HepG2 (cell line): ENCODE measurements around the gene ABTB2. TPM values are rescaled to one million over a fixed set of nuclear protein-coding genes. Genes with fewer than 3 reads are reported as not detected.
A peak's percentile ranks its signal among the peaks of the same experiment; 100 is the strongest.

Experiments
- CCAR2 ChIP-seq: fragments of 200-400 bp; formaldehyde crosslinking; optimal IDR thresholded peaks from 2 replicates; pipeline ENCODE3; 2018; ENCODE audit warnings: low read depth, mild to moderate bottlenecking, low read length, moderate library complexity
- CHD2 ChIP-seq: IDR thresholded peaks from 2 replicates; pipeline ENCODE4 v1.6.1; 2011; ENCODE audit warnings: low read depth, low read length, improper control_type of control experiment
- FOXK2 ChIP-seq: fragments of 450-650 bp; IDR thresholded peaks from 2 replicates; pipeline ENCODE4 v1.6.1; 2016
- FOXO1 ChIP-seq: sonication (generic); formaldehyde crosslinking; IDR thresholded peaks from 2 replicates; pipeline ENCODE4 v1.4.0; 2020; ENCODE audit warnings: missing genetic modification reagents
- HDAC1 ChIP-seq: sonication (generic); formaldehyde crosslinking; IDR thresholded peaks from 2 replicates; pipeline ENCODE4 v1.5.1; 2020; ENCODE audit warnings: mild to moderate bottlenecking, missing genetic modification reagents
- ISL2 ChIP-seq: sonication (generic); formaldehyde crosslinking; IDR thresholded peaks from 2 replicates; pipeline ENCODE4 v1.5.0; 2020; ENCODE audit warnings: missing genetic modification reagents
- JUN ChIP-seq: sonication (generic); formaldehyde crosslinking; IDR thresholded peaks from 2 replicates; pipeline ENCODE4 v1.4.0; 2020; ENCODE audit warnings: mild to moderate bottlenecking, missing genetic modification reagents
- MED1 ChIP-seq: sonication (generic); formaldehyde crosslinking; IDR thresholded peaks from 2 replicates; pipeline ENCODE4 v1.4.0; 2020; ENCODE audit warnings: missing genetic modification reagents
- NCOR1 ChIP-seq: fragments of 200-600 bp; sonication (generic); IDR thresholded peaks from 2 replicates; pipeline ENCODE4 v1.7.0; 2017; ENCODE audit warnings: antibody characterized with exemption, low read length, borderline replicate concordance
- PHF20 ChIP-seq: sonication (generic); formaldehyde crosslinking; IDR thresholded peaks from 2 replicates; pipeline ENCODE4 v1.5.0; 2020; ENCODE audit warnings: mild to moderate bottlenecking, missing genetic modification reagents
- PHF21A ChIP-seq: sonication (generic); formaldehyde crosslinking; IDR thresholded peaks from 2 replicates; pipeline ENCODE4 v1.5.0; 2020; ENCODE audit warnings: mild to moderate bottlenecking, missing genetic modification reagents
- PITX1 ChIP-seq: sonication (generic); formaldehyde crosslinking; IDR thresholded peaks from 2 replicates; pipeline ENCODE4 v1.5.1; 2020; ENCODE audit warnings: mild to moderate bottlenecking, missing genetic modification reagents
- POLR2G ChIP-seq: fragments of 200-400 bp; formaldehyde crosslinking; IDR thresholded peaks from 2 replicates; pipeline ENCODE4 v1.6.1; 2018; ENCODE audit warnings: mild to moderate bottlenecking, low read depth, low read length, moderate library complexity
- PPARG ChIP-seq: conservative IDR thresholded peaks from 2 replicates; pipeline ENCODE4 v1.6.1; 2016; ENCODE audit warnings: missing biosample characterization, missing genetic modification reagents
- RXRB ChIP-seq: IDR thresholded peaks from 2 replicates; pipeline ENCODE4 v1.6.1; 2016; ENCODE audit warnings: borderline replicate concordance, missing genetic modification reagents, missing compliant biosample characterization
- SRSF1 ChIP-seq: fragments of 200-400 bp; formaldehyde crosslinking; optimal IDR thresholded peaks from 2 replicates; pipeline ENCODE3; 2017; ENCODE audit warnings: mild to moderate bottlenecking, low read depth, low read length, moderate library complexity
- TBX2 ChIP-seq: sonication (generic); formaldehyde crosslinking; IDR thresholded peaks from 2 replicates; pipeline ENCODE4 v1.5.0; 2020; ENCODE audit warnings: missing genetic modification reagents, mild to moderate bottlenecking, borderline replicate concordance
- TRIM22 ChIP-seq: fragments of 450-650 bp; IDR thresholded peaks from 2 replicates; pipeline ENCODE4 v1.6.1; 2017
- ZFP36L2 ChIP-seq: sonication (generic); formaldehyde crosslinking; IDR thresholded peaks from 2 replicates; pipeline ENCODE4 v1.4.0; 2020; ENCODE audit warnings: missing genetic modification reagents
- ZNF207 ChIP-seq: fragments of 450-650 bp; IDR thresholded peaks from 2 replicates; pipeline ENCODE4 v1.6.1; 2016; ENCODE audit warnings: antibody characterized with exemption, borderline replicate concordance
- ZNF317 ChIP-seq: sonication (generic); formaldehyde crosslinking; IDR thresholded peaks from 2 replicates; pipeline ENCODE4 v1.5.0; 2020; ENCODE audit warnings: mild to moderate bottlenecking, missing genetic modification reagents
- ZNF432 ChIP-seq: sonication (generic); formaldehyde crosslinking; IDR thresholded peaks from 2 replicates; pipeline ENCODE4 v1.5.0; 2020; ENCODE audit warnings: missing genetic modification reagents, mild to moderate bottlenecking, borderline replicate concordance
- ZNF570 ChIP-seq: sonication (generic); formaldehyde crosslinking; IDR thresholded peaks from 2 replicates; pipeline ENCODE4 v1.4.0; 2020; ENCODE audit warnings: mild to moderate bottlenecking, missing genetic modification reagents, borderline replicate concordance
- ZNF577 ChIP-seq: sonication (generic); formaldehyde crosslinking; IDR thresholded peaks from 2 replicates; pipeline ENCODE4 v1.4.0; 2020; ENCODE audit warnings: mild to moderate bottlenecking, low read depth, missing genetic modification reagents, borderline replicate concordance
- ZNF607 ChIP-seq: sonication (generic); formaldehyde crosslinking; IDR thresholded peaks from 2 replicates; pipeline ENCODE4 v1.5.1; 2020; ENCODE audit warnings: missing genetic modification reagents, mild to moderate bottlenecking, borderline replicate concordance
- ZNF740 ChIP-seq: sonication (generic); formaldehyde crosslinking; IDR thresholded peaks from 2 replicates; pipeline ENCODE4 v1.4.0; 2020; ENCODE audit warnings: missing genetic modification reagents
- ZNF768 ChIP-seq: sonication (generic); formaldehyde crosslinking; IDR thresholded peaks from 2 replicates; pipeline ENCODE4 v1.4.0; 2020; ENCODE audit warnings: missing genetic modification reagents
- polyA plus RNA-seq, 8 experiments: library from polyadenylated mRNA; depleted of rRNA in 3 of 8; stranded (reverse) in 7 of 8; unstranded in 1 of 8; fragments of >200 nt; fragmentation: Illumina TruSeq in 4 of 8; extraction: Trizol in 4 of 8; gene quantifications; 2 replicates each; pipeline versions ENCODE4 v1.2.1 to v1.2.3, GENCODE V29; 2011 to 2016; ENCODE audit warnings: low read depth in 4 of 8, missing spikeins in 1 of 8, mixed read lengths in 1 of 8; ENCODE audit not compliant: insufficient read depth in 1 of 8
- total RNA-seq, 5 experiments: library from RNA; depleted of rRNA; stranded (reverse); fragments of >200 nt; fragmentation: Illumina TruSeq; extraction: Trizol; gene quantifications; 2 replicates each; pipeline ENCODE4 v1.2.3, GENCODE V29; 2016; ENCODE audit warnings: low read depth in 1 of 5
- TF ChIP-seq, protein P1 (sequence below): IDR thresholded peaks from 2 replicates; pipeline ENCODE4 v1.6.1; 2016
- TF ChIP-seq, protein P2 (sequence below): IDR thresholded peaks from 2 replicates; pipeline ENCODE4 v1.6.1; 2016; ENCODE audit warnings: low read depth
- TF ChIP-seq, protein P3 (sequence below): sonication (generic); formaldehyde crosslinking; IDR thresholded peaks from 2 replicates; pipeline ENCODE4 v1.4.0; 2020; ENCODE audit warnings: mild to moderate bottlenecking, missing genetic modification reagents

The ABTB2 gene
- total and polyA plus RNA-seq, 2 of the 13 experiments (the other 11 are each of a cell fraction or from before 2014, with no cell fraction given): 5.1 to 15.4 TPM

GRCh38 chr11:34332524-34332923 is 25.3 kb downstream of the ABTB2 start (continued):
- TF ChIP-seq FOXK2: no peak
- TF ChIP-seq PITX1 (CRISPR knock-in tag): no peak
- TF ChIP-seq ZFP36L2 (CRISPR knock-in tag): no peak
- TF ChIP-seq ZNF432 (CRISPR knock-in tag): no peak
- TF ChIP-seq PHF21A: peak; percentile 79
- peak; percentile 43; the same call in 1 of the 2 replicates for TF ChIP-seq TBX2 (CRISPR knock-in tag)
- no peak for TF ChIP-seq POLR2G
- TF ChIP-seq NCOR1: no peak
- TF ChIP-seq CHD2: no peak
- TF ChIP-seq, protein P1, sequence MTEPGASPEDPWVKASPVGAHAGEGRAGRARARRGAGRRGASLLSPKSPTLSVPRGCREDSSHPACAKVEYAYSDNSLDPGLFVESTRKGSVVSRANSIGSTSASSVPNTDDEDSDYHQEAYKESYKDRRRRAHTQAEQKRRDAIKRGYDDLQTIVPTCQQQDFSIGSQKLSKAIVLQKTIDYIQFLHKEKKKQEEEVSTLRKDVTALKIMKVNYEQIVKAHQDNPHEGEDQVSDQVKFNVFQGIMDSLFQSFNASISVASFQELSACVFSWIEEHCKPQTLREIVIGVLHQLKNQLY (CRISPR knock-in tag): no peak
- no peak for TF ChIP-seq TRIM22
- TF ChIP-seq PPARG (CRISPR knock-in tag): 0 out of 2 replicates have a peak, but pooled peaks have one; percentile 47
- peak; percentile 31; the same call in 1 of the 2 replicates for TF ChIP-seq ZNF317
- no peak for TF ChIP-seq JUN (CRISPR knock-in tag)
- no peak for TF ChIP-seq ISL2 (CRISPR knock-in tag)
- TF ChIP-seq HDAC1 (CRISPR knock-in tag): peak; percentile 36; the same call in 1 of the 2 replicates
- no peak for TF ChIP-seq ZNF207
- no peak for TF ChIP-seq ZNF577 (CRISPR knock-in tag)
- 0 out of 2 replicates have a peak, but pooled peaks have one; percentile 29 for TF ChIP-seq FOXO1
- no peak; the same call in 1 of the 2 replicates for TF ChIP-seq RXRB
- TF ChIP-seq ZNF570: no peak
- no peak for TF ChIP-seq PHF20
- TF ChIP-seq, protein P2, sequence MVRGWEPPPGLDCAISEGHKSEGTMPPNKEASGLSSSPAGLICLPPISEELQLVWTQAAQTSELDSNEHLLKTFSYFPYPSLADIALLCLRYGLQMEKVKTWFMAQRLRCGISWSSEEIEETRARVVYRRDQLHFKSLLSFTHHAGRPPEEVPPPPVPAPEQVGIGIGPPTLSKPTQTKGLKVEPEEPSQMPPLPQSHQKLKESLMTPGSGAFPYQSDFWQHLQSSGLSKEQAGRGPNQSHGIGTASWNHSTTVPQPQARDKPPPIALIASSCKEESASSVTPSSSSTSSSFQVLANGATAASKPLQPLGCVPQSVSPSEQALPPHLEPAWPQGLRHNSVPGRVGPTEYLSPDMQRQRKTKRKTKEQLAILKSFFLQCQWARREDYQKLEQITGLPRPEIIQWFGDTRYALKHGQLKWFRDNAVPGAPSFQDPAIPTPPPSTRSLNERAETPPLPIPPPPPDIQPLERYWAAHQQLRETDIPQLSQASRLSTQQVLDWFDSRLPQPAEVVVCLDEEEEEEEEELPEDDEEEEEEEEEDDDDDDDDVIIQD: no peak
- TF ChIP-seq MED1 (CRISPR knock-in tag): peak; percentile 40; the same call in 1 of the 2 replicates
- TF ChIP-seq CCAR2: no peak
- peak; percentile 40; the same call in 1 of the 2 replicates for TF ChIP-seq ZNF768
- TF ChIP-seq, protein P3, sequence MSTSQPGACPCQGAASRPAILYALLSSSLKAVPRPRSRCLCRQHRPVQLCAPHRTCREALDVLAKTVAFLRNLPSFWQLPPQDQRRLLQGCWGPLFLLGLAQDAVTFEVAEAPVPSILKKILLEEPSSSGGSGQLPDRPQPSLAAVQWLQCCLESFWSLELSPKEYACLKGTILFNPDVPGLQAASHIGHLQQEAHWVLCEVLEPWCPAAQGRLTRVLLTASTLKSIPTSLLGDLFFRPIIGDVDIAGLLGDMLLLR (CRISPR knock-in tag): no peak
- TF ChIP-seq SRSF1: no peak
- TF ChIP-seq ZNF740 (CRISPR knock-in tag): no peak
- TF ChIP-seq ZNF607 (CRISPR knock-in tag): no peak
